HG03045 (cell line): ENCODE measurements around the gene PSEN1.
"Not testable (repeated sequence)": the region's sequence is repeated elsewhere in the genome, so short reads cannot be mapped to it uniquely, and the experiment has no call there.

Experiments
- ATAC-seq: cut with Tn5 transposase; IDR thresholded peaks from one replicate; pipeline ENCODE4 v1.9.1; 2021; ENCODE audit warnings: mild to moderate bottlenecking, moderate library complexity; ENCODE audit not compliant: unreplicated experiment

The PSEN1 gene

GRCh38 chr14:73162251-73162650 is 25.9 kb downstream of the PSEN1 start:
- no peak for ATAC-seq

- no peak for ATAC-seq
Measured at GRCh38 chr14:73166399-73166798, 30.1 kb downstream of the PSEN1 start.

GRCh38 chr14:73167727-73168126 is 31.4 kb downstream of the PSEN1 start:
- ATAC-seq, result no peak

GRCh38 chr14:73168274-73168673 is 32.0 kb downstream of the PSEN1 start:
- no peak for ATAC-seq

GRCh38 chr14:73168691-73169090 is 32.4 kb downstream of the PSEN1 start:
- ATAC-seq, result no peak

GRCh38 chr14:73169855-73170254 is 33.5 kb downstream of the PSEN1 start:
- ATAC-seq, result not testable (repeated sequence)

GRCh38 chr14:73170686-73171085 is 34.4 kb downstream of the PSEN1 start:
- no peak for ATAC-seq

GRCh38 chr14:73172500-73172899 is 36.2 kb downstream of the PSEN1 start:
- ATAC-seq, result no peak

- ATAC-seq, result no peak
Measured at GRCh38 chr14:73173092-73173735, 36.9 kb downstream of the PSEN1 start.

GRCh38 chr14:73176685-73177084 is 40.4 kb downstream of the PSEN1 start:
- ATAC-seq, result no peak

GRCh38 chr14:73180385-73180805 is 44.1 kb downstream of the PSEN1 start:
- no peak for ATAC-seq

GRCh38 chr14:73180969-73181368 is 44.7 kb downstream of the PSEN1 start:
- not testable (repeated sequence) for ATAC-seq

- no peak for ATAC-seq
Measured at GRCh38 chr14:73188501-73188911, 52.2 kb downstream of the PSEN1 start.

- ATAC-seq, result no peak
Measured at GRCh38 chr14:73189651-73190050, 53.3 kb downstream of the PSEN1 start.

GRCh38 chr14:73191441-73191840 is 55.1 kb downstream of the PSEN1 start:
- no peak for ATAC-seq

GRCh38 chr14:73194306-73194705 is 58.0 kb downstream of the PSEN1 start:
- not testable (repeated sequence) for ATAC-seq

- ATAC-seq, result no peak
Measured at GRCh38 chr14:73198253-73198652, 61.9 kb downstream of the PSEN1 start.

- ATAC-seq, result no peak
Measured at GRCh38 chr14:73203527-73203926, 67.2 kb downstream of the PSEN1 start.

- no peak for ATAC-seq
Measured at GRCh38 chr14:73207615-73208014, 71.3 kb downstream of the PSEN1 start.

GRCh38 chr14:73208390-73208789 is 72.1 kb downstream of the PSEN1 start:
- no peak for ATAC-seq

GRCh38 chr14:73208846-73209245 is 72.5 kb downstream of the PSEN1 start:
- no peak for ATAC-seq

GRCh38 chr14:73209953-73210352 is 73.6 kb downstream of the PSEN1 start:
- ATAC-seq, result no peak
